Measurements from ENCODE around the gene RSRC1.
"Not testable (repeated sequence)": the region's sequence is repeated elsewhere in the genome, so short reads cannot be mapped to it uniquely, and the experiment has no call there.

RSRC1 gene

DNA sequence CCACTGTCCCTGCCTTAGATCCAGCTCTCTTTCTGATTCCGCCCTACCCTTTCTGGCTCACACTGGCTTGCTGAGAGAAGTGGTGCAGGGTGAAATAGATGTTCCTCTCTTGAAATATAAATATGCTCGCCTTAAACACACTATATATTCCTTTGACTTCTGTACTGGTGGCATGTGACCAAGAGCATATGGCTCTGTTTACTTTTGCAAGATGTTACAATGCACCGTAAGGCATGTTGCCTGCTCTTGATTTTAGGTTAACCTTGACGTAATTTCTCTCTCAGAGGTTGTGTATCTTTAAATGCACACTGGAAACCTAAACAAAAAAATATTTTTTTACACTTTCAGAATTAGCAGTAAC lies 749 bp downstream of the RSRC1 start:
- H3K4me1 ChIP-seq (ENCODE audit: control insufficient read depth, insufficient read depth, low read length), result peaks cover 2% of the 10 kb centered on the region

DNA sequence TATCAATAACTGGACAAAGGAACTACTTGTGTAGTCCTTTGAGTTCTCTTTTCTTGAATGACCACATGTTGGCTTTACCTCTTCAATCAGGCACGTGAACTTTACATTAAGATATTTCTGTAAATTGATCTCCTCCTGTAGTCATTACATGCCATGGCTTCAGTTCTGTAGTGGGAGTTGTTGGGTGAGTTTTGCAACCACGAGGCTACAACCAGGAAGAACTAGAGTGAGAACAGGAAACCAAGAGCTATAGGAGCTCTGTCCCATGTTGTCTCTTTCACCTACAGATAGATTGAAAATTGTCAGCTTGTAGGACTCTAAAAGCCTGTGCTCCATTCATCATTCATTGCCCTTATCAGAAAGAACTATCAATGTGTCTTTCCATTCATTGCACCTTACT lies 2.0 kb downstream of the RSRC1 start:
- Histone ChIP-seq H3K4me1 (ENCODE audit: control insufficient read depth, insufficient read depth, low read length) (peaks cover 2% of the 10 kb centered on the region), H3K4me3 (ENCODE audit: low read depth, low read length) (no peak overlapping the region), H3K9me3 (ENCODE audit: control insufficient read depth, insufficient read depth, low read length) (no peaks in the 10 kb centered on the region), H3K27me3 (ENCODE audit: control insufficient read depth, insufficient read depth, low read length) (peaks cover 28% of the 10 kb centered on the region), H3K36me3 (ENCODE audit: control insufficient read depth, insufficient read depth, low read length) (no peaks in the 10 kb centered on the region), H3K9ac (ENCODE audit: low read depth, low read length) (no peak overlapping the region)

More for the DNA sequence above, 749 bp downstream of the RSRC1 start:
- peak overlapping the region; percentile 96 for H3K4me3 ChIP-seq (ENCODE audit: low read depth, low read length)
- H3K36me3 ChIP-seq (ENCODE audit: control insufficient read depth, insufficient read depth, low read length), result no peaks in the 10 kb centered on the region
- peak overlapping the region; percentile 95 for H3K9ac ChIP-seq (ENCODE audit: low read depth, low read length)
- peaks cover 39% of the 10 kb centered on the region for H3K27me3 ChIP-seq (ENCODE audit: control insufficient read depth, insufficient read depth, low read length)
- no peaks in the 10 kb centered on the region for H3K9me3 ChIP-seq (ENCODE audit: control insufficient read depth, insufficient read depth, low read length)

DNA sequence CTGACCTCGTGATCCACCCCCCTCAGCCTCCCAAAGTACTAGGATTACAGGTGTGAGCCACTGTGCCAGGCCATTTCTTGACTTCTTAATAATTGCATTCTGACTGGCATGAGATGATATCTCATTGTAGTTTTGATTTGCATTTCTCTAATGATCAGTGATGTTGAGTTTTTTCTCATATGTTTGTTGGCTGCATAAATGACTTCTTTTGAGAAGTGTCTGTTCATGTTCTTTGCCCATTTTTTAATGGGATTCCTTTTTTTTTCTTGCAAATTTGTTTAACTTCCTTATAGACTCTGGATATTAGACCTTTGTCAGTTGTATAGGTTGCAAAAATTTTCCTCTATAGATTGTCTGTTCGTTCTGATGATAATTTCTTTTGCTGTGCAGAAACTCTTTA lies 3.7 kb downstream of the RSRC1 start:
- H3K4me1 ChIP-seq (ENCODE audit: control insufficient read depth, insufficient read depth, low read length); H3K36me3 ChIP-seq (ENCODE audit: control insufficient read depth, insufficient read depth, low read length); H3K9ac ChIP-seq (ENCODE audit: low read depth, low read length); H3K9me3 ChIP-seq (ENCODE audit: control insufficient read depth, insufficient read depth, low read length); H3K4me3 ChIP-seq (ENCODE audit: low read depth, low read length): not testable (repeated sequence)
- peaks cover 11% of the 10 kb centered on the region for H3K27me3 ChIP-seq (ENCODE audit: control insufficient read depth, insufficient read depth, low read length)

DNA sequence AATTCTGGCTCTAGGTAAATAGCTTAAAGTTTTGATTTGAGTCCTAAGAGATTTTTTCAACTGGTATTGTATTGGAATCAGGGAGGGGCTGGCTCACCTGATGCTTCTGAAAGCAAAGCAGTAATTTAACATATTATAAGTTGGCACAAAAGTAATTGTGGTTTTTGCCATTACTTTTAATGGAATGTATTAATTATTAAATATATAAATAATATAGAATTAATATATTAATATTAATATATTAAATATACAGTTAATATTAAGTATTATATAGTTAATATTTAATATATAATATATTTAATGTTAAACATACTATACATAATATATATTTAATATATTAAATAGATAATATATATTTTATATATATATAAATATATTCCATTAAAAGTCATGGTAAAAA lies 10.4 kb downstream of the RSRC1 start:
- no peaks in the 10 kb centered on the region for H3K36me3 ChIP-seq (ENCODE audit: control insufficient read depth, insufficient read depth, low read length)
- no peaks in the 10 kb centered on the region for H3K9me3 ChIP-seq (ENCODE audit: control insufficient read depth, insufficient read depth, low read length)
- H3K27me3 ChIP-seq (ENCODE audit: control insufficient read depth, insufficient read depth, low read length), result no peaks in the 10 kb centered on the region
- H3K4me3 ChIP-seq (ENCODE audit: low read depth, low read length), result no peak overlapping the region
- no peak overlapping the region for H3K9ac ChIP-seq (ENCODE audit: low read depth, low read length)
- no peaks in the 10 kb centered on the region for H3K4me1 ChIP-seq (ENCODE audit: control insufficient read depth, insufficient read depth, low read length)

DNA sequence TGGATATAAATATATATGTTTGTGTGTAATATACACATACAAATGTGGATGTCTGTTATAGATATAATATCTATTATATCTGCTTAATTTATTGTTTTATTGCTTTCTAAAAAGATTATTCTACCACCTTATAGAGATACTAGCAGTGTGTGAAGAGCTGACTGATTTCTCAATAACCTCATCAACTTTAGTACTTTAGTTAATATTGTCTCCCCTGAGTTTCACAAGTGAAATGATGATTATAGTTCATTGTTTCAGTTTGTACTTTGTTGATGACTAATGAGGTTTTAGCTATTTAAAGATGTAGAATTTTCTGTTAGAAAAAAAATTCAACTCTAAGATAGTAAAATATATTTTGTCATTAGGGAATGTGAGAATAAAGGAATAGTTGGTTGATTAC lies 11.4 kb downstream of the RSRC1 start:
- H3K9me3 ChIP-seq (ENCODE audit: control insufficient read depth, insufficient read depth, low read length), result no peaks in the 10 kb centered on the region
- H3K36me3 ChIP-seq (ENCODE audit: control insufficient read depth, insufficient read depth, low read length), result no peaks in the 10 kb centered on the region
- H3K4me1 ChIP-seq (ENCODE audit: control insufficient read depth, insufficient read depth, low read length), result no peaks in the 10 kb centered on the region
- no peak overlapping the region for H3K4me3 ChIP-seq (ENCODE audit: low read depth, low read length)
- H3K27me3 ChIP-seq (ENCODE audit: control insufficient read depth, insufficient read depth, low read length), result no peaks in the 10 kb centered on the region
- no peak overlapping the region for H3K9ac ChIP-seq (ENCODE audit: low read depth, low read length)

DNA sequence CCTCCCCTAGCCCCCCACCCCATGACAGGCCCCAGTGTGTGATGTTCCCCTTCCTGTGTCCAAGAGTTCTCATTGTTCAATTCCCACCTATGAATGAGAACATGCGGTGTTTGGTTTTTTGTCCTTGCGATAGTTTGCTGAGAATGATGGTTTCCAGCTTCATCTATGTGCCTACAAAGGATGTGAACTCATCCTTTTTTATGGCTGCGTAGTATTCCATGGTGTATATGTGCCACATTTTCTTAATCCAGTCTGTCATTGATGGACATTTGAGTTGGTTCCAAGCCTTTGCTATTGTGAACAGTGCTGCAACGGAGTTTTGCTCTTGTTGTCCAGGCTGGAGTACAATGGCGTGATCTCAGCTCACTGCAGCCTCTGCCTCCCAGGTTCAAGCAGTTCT lies 12.8 kb downstream of the RSRC1 start:
- not testable (repeated sequence) for H3K27me3 ChIP-seq (ENCODE audit: control insufficient read depth, insufficient read depth, low read length); H3K4me1 ChIP-seq (ENCODE audit: control insufficient read depth, insufficient read depth, low read length); H3K36me3 ChIP-seq (ENCODE audit: control insufficient read depth, insufficient read depth, low read length); H3K9me3 ChIP-seq (ENCODE audit: control insufficient read depth, insufficient read depth, low read length); H3K4me3 ChIP-seq (ENCODE audit: low read depth, low read length); H3K9ac ChIP-seq (ENCODE audit: low read depth, low read length)

DNA sequence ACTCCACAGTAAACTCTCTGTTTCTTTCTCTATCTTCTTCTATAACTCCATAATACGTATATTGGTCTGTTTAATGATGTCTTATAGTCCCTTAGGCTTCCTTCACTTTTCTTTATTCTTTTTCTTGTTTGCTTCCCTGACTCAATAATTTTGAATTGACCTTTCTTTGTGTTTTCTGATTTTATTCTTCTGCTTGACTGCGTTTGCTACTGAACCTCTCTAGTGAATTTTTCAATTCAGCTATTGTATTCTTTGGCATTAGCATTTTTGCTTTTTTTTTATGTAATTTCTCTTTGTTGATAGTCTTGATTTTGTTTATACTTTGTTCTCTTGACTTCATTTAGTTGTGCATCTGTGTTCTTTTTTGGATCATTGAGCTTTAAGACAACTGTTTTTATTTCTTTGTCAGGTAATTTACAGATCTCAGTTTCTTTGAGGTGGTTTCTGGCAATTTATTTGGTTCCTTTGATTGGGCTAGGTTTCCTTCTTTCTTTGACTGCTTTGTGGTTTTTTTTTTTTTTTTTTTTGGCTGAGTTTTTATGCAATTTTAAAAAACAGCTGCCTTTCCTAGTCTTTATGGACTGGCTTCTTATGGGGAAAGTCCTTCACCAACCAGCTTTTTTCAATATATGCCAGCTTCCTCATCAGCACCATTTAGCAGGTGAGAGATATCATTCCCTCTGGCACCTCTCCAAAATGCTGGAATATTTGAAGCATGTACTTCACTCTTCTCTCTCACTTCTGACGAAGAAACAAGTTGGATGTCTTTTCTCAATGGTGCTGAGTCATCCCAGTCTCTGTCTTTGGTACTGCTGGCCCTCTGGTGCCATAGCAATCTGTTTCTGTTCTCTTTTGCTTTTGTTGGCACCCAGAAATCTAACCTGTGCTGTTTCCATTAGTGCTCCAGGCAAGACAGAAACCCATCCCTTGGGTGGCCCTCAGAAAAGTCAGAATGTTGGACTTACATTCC lies 17.6 kb downstream of the RSRC1 start:
- no peaks in the 10 kb centered on the region for H3K27me3 ChIP-seq (ENCODE audit: control insufficient read depth, insufficient read depth, low read length)
- H3K36me3 ChIP-seq (ENCODE audit: control insufficient read depth, insufficient read depth, low read length), result no peaks in the 10 kb centered on the region
- H3K9me3 ChIP-seq (ENCODE audit: control insufficient read depth, insufficient read depth, low read length), result no peaks in the 10 kb centered on the region

DNA sequence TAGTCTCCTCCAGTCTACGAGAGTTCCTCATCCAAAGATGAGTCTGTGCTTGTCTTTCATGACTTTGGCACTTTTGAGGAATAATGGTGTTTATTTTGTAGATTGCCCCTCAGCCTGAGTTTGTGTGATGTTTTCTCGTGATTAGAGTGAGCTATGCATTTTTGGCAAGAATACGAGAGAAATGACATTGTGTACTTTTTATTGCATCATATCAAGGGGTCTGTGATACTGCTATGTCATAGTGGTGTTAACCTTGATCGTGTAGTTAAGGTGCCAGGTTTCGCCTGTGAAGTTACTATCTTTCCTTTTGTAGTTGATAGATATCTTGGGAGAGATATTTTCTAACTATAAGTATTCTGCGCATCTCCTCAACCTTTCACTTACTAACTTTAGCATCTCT lies 18.9 kb downstream of the RSRC1 start:
- no peaks in the 10 kb centered on the region for H3K9me3 ChIP-seq (ENCODE audit: control insufficient read depth, insufficient read depth, low read length)
- no peak overlapping the region for H3K9ac ChIP-seq (ENCODE audit: low read depth, low read length)
- H3K4me3 ChIP-seq (ENCODE audit: low read depth, low read length), result no peak overlapping the region
- H3K27me3 ChIP-seq (ENCODE audit: control insufficient read depth, insufficient read depth, low read length), result no peaks in the 10 kb centered on the region
- H3K4me1 ChIP-seq (ENCODE audit: control insufficient read depth, insufficient read depth, low read length), result no peaks in the 10 kb centered on the region
- no peaks in the 10 kb centered on the region for H3K36me3 ChIP-seq (ENCODE audit: control insufficient read depth, insufficient read depth, low read length)

More for the DNA sequence above, 17.6 kb downstream of the RSRC1 start:
- no peaks in the 10 kb centered on the region for H3K4me1 ChIP-seq (ENCODE audit: control insufficient read depth, insufficient read depth, low read length)
- H3K4me3 ChIP-seq (ENCODE audit: low read depth, low read length), result no peak overlapping the region
- H3K9ac ChIP-seq (ENCODE audit: low read depth, low read length), result no peak overlapping the region

DNA sequence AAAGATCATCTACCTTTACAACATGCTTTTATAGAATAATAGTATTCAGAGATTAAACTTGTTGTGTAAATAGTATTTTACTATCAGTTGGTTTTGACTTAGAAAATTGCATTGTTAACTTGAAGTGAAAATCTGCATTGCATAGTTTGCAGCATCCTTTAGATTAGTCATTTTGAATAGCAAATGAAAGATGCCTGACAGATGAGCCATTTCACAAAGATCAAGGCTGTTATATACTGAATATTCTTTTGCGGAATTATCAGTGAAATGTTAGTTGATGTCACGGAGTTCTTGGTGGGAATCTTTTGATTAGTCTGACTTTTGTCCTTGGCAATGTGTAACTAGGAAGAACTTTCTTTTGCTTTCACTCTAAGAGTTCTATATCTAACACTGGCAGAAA lies 24.5 kb downstream of the RSRC1 start:
- Histone ChIP-seq H3K9me3 (ENCODE audit: control insufficient read depth, insufficient read depth, low read length) (no peaks in the 10 kb centered on the region), H3K4me3 (ENCODE audit: low read depth, low read length) (no peak overlapping the region)

GRCh38 chr3:158140396-158140795 lies 30.5 kb downstream of the RSRC1 start:
- Histone ChIP-seq H3K9ac (ENCODE audit: low read depth, low read length) (no peak overlapping the region), H3K4me1 (ENCODE audit: control insufficient read depth, insufficient read depth, low read length) (no peaks in the 10 kb centered on the region), H3K36me3 (ENCODE audit: control insufficient read depth, insufficient read depth, low read length) (no peaks in the 10 kb centered on the region), H3K27me3 (ENCODE audit: control insufficient read depth, insufficient read depth, low read length) (no peaks in the 10 kb centered on the region), H3K4me3 (ENCODE audit: low read depth, low read length) (no peak overlapping the region), H3K9me3 (ENCODE audit: control insufficient read depth, insufficient read depth, low read length) (no peaks in the 10 kb centered on the region)

More for the DNA sequence above, 24.5 kb downstream of the RSRC1 start:
- H3K9ac ChIP-seq (ENCODE audit: low read depth, low read length), result no peak overlapping the region
- no peaks in the 10 kb centered on the region for H3K27me3 ChIP-seq (ENCODE audit: control insufficient read depth, insufficient read depth, low read length)
- no peaks in the 10 kb centered on the region for H3K4me1 ChIP-seq (ENCODE audit: control insufficient read depth, insufficient read depth, low read length)
- no peaks in the 10 kb centered on the region for H3K36me3 ChIP-seq (ENCODE audit: control insufficient read depth, insufficient read depth, low read length)

- H3K27me3 ChIP-seq (ENCODE audit: control insufficient read depth, insufficient read depth, low read length), result no peaks in the 10 kb centered on the region
- no peaks in the 10 kb centered on the region for H3K9me3 ChIP-seq (ENCODE audit: control insufficient read depth, insufficient read depth, low read length)
- H3K4me3 ChIP-seq (ENCODE audit: low read depth, low read length), result no peak overlapping the region
- H3K9ac ChIP-seq (ENCODE audit: low read depth, low read length), result no peak overlapping the region
- H3K36me3 ChIP-seq (ENCODE audit: control insufficient read depth, insufficient read depth, low read length), result no peaks in the 10 kb centered on the region
- H3K4me1 ChIP-seq (ENCODE audit: control insufficient read depth, insufficient read depth, low read length), result no peaks in the 10 kb centered on the region
Measured at GRCh38 chr3:158148218-158148617, 38.3 kb downstream of the RSRC1 start.

DNA sequence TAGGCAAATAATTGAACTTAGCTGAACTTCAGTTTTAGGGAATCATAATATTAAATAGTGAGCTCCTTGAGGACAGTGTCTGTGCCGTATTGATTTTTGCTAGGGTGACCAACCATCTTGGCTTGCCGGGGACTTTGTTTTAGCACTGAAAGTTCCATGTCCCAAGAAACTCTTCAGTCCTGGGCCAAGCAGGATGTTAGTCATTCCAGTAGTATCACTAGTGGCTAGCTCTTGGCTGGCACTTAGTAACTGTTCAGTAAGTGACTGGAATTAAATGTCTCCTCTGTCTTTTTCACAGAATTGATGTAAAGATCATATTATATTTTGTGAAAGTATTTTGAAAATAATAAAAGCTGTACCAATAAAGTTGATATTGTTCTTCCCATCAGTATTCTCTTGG lies 42.3 kb downstream of the RSRC1 start:
- Histone ChIP-seq H3K4me1 (ENCODE audit: control insufficient read depth, insufficient read depth, low read length) (no peaks in the 10 kb centered on the region), H3K36me3 (ENCODE audit: control insufficient read depth, insufficient read depth, low read length) (no peaks in the 10 kb centered on the region), H3K4me3 (ENCODE audit: low read depth, low read length) (no peak overlapping the region), H3K9ac (ENCODE audit: low read depth, low read length) (no peak overlapping the region), H3K27me3 (ENCODE audit: control insufficient read depth, insufficient read depth, low read length) (no peaks in the 10 kb centered on the region), H3K9me3 (ENCODE audit: control insufficient read depth, insufficient read depth, low read length) (no peaks in the 10 kb centered on the region)

Measured in iPS-15b (cell line).